Measurements from ENCODE around the gene HNF1B.

- no peak for TF ChIP-seq RFX5 (IDR thresholded peaks at IDR 0.05; ENCODE audit: low read length)
- TF ChIP-seq CTCF (IDR thresholded peaks at IDR 0.05), result no peak
- TF ChIP-seq EZH2phosphoT487 (IDR thresholded peaks at IDR 0.05; ENCODE audit: borderline replicate concordance, low read depth), result no peak
- TF ChIP-seq, protein P1, sequence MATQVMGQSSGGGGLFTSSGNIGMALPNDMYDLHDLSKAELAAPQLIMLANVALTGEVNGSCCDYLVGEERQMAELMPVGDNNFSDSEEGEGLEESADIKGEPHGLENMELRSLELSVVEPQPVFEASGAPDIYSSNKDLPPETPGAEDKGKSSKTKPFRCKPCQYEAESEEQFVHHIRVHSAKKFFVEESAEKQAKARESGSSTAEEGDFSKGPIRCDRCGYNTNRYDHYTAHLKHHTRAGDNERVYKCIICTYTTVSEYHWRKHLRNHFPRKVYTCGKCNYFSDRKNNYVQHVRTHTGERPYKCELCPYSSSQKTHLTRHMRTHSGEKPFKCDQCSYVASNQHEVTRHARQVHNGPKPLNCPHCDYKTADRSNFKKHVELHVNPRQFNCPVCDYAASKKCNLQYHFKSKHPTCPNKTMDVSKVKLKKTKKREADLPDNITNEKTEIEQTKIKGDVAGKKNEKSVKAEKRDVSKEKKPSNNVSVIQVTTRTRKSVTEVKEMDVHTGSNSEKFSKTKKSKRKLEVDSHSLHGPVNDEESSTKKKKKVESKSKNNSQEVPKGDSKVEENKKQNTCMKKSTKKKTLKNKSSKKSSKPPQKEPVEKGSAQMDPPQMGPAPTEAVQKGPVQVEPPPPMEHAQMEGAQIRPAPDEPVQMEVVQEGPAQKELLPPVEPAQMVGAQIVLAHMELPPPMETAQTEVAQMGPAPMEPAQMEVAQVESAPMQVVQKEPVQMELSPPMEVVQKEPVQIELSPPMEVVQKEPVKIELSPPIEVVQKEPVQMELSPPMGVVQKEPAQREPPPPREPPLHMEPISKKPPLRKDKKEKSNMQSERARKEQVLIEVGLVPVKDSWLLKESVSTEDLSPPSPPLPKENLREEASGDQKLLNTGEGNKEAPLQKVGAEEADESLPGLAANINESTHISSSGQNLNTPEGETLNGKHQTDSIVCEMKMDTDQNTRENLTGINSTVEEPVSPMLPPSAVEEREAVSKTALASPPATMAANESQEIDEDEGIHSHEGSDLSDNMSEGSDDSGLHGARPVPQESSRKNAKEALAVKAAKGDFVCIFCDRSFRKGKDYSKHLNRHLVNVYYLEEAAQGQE (IDR thresholded peaks at IDR 0.05; ENCODE audit: low read depth, low read length), result no peak
- no peak for TF ChIP-seq ZBTB33 (IDR thresholded peaks at IDR 0.05; ENCODE audit: borderline replicate concordance, low read depth)
- no peak for TF ChIP-seq USF2 (IDR thresholded peaks at IDR 0.05; ENCODE audit: borderline replicate concordance, low read depth, low read length)
- no peak for TF ChIP-seq MAX (IDR thresholded peaks at IDR 0.05; ENCODE audit: low read depth)
- TF ChIP-seq GATA2 (CRISPR knock-in tag; IDR thresholded peaks at IDR 0.05), result no peak
- no peak for TF ChIP-seq RAD21 (IDR thresholded peaks at IDR 0.05; ENCODE audit: low read length)
- no peak for TF ChIP-seq FOXM1 (IDR thresholded peaks at IDR 0.05; ENCODE audit: low read depth)
- no peak for TF ChIP-seq EP300 (IDR thresholded peaks at IDR 0.05; ENCODE audit: borderline replicate concordance in 1 of 2, low read depth in 1 of 2, low read length in 1 of 2)
Observed at GRCh38 chr17:37735165-37735564, 9.7 kb downstream of the HNF1B start.

Measured in SK-N-SH (cell line).